Measurements from ENCODE around the gene TEX55.
"Not testable (repeated sequence)": the region's sequence is repeated elsewhere in the genome, so short reads cannot be mapped to it uniquely, and the experiment has no call there.

Gene TEX55

DNA sequence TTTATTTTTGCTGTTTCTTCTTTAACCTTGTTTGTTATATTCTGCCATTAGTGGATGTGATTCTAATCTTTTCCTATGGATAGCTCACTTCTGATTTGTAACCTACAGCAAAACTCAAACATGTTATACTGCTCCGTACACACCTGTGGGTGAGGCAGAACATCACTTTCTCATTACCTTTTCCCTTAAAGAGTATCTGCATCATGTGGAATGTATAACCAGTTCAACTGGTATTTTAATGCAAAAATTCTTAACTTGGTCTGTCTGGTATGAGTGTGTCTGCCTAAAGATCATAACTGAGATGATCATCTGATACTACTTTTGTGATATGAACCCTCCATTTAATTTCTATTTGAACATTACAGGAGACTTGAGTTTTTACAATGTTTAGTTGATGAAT lies 14.4 kb downstream of the TEX55 start:
- no peak for DNase-seq (ENCODE audit: low read depth in 2 of 3, low spot score in 1 of 3)

DNA sequence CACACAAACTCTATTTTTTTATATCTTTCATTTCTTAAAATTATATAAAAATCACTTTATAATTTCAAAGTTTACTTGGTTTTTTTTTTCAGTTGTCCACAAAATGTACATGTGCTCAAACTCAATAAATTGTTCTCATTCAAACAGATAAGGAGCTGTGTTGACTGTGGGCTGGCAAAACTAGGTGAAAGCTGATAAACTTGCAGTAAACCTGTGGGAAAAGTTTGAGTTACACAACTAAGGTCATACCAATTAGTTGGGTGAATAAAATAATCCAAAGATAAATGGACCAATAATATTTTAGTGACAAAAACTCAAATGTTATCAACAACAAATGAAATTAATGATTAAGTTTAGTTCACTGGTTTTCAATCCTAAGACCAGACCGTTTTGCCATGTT lies 14.8 kb downstream of the TEX55 start:
- no peak for DNase-seq (ENCODE audit: low read depth in 2 of 3, low spot score in 1 of 3)

DNA sequence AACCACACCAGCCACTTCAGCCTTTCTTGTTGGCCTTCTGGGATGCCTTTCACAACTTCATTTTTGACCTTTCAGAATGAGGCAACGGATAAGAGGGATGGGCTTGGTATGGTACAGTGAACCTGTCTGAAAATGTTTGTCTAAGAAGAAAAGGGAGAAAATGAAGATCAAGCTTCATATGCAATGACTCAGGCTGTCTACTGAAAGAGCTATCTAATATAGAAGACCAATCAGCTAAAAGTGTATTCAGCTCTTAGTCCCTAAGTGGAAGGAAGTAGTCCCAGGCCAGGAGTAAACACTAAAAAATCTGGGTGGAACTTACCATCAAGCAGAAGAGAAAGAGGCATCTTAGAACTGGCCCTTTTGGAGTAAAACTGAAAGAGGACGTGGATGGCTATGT lies 15.3 kb downstream of the TEX55 start:
- DNase-seq (ENCODE audit: low read depth in 2 of 3, low spot score in 1 of 3) = no peak

DNA sequence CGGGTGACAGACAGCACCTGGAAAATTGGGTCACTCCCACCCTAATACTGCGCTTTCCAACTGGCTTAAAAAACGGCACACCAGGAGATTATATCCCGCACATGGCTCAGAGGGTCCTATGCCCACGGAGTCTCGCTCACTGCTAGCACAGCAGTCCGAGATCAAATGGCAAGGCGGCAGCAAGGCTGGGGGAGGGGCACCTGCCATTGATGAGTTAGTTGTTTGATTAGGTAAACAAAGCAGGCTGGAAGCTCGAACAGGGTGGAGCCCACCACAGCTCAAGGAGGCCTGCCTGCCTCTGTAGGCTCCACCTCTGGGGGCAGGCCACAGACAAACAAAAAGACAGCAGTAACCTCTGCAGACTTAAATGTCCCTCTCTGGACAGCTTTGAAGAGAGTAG lies 18.8 kb downstream of the TEX55 start:
- not testable (repeated sequence) for DNase-seq (ENCODE audit: low read depth in 2 of 3, low spot score in 1 of 3)

DNA sequence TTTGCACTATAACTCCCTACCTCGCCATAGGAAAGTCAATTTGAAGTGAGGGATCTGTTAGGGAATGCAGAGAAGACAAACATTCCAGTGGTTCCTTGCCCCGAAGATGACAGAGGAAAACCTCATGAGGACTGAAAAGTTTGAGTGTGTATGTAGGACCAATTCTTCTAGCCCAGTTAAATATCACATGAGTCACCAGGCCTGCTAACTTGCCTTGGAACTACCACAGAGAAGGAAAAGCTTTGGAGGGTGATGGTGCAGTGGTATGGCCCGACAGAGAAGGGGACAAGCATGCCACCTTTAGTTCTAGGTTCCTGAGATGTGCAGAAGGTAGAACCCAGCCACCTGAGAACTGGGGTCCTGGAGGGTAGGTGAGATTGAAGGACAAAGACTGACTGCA lies 24.9 kb downstream of the TEX55 start:
- no peak for DNase-seq (ENCODE audit: low read depth in 2 of 3, low spot score in 1 of 3)

DNA sequence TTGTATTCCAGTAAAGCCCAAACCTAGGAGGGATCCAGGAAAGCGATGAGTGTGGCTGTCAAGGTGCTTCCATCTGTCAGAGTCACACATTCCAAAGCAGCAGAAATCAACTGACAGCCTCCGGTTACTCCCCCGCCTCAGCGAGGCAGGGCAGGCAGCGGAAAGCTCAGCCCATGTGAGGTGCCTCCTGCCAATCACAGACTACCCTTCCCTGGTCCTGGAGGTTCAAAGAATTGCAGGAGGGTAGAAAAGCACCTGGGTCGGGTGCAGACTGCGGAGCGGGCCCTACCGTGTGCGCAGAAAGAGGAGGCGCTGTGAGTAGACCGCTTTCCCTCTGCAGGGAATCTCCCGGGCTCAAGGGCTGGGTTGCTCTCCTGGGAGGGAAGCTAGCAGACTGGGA lies 27.4 kb downstream of the TEX55 start, which contains the start of gene UPK1B:
UPK1B (plus strand) TSS at position 274 of the 400 bp plus-strand sequence. CDS start 13,144 bp downstream, outside the sequence.
- DNase-seq (ENCODE audit: low read depth in 2 of 3, low spot score in 1 of 3) = no peak

DNA sequence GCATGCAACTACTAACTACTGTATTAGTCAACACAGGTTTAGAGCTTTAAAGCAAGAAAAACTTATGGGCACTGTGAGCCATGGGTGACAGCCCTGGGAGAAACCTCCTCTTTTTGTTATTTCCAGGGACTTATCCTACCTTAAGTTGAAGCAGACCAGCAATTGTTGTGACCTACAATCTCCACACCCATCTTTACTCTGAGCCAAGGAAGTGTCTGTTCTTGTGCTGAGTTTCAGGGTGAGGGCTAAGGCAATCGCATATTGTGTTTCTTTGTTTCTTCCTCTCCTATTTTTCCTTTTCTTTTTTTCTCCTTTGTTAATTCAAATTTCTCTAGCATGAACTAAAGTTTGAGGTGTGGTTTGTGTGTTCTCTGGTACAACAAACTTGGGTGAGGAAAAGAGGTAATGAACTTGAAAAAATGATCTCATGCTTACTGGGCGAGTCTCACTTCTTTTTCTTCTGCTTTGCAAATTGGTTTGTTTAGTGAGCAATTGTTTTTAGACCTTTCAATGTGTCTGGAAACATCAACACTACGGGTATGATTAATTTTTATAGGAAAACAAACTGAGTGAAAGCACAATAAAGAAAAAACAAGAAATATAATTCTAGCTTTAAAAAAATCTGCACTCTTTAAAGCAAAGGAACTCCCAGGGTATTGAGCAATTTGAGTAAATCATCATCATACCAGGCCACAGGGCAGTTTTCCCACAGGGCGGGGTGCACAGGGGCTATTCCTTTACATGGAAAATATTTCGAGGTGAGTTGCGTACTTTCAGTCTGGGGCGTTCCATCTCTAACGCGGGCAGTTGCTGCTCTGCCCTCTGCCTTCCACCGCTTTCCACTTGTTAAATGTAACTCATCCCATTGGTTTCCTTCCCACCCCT lies 30.1 kb downstream of the TEX55 start:
- no peak for DNase-seq (ENCODE audit: low read depth in 2 of 3, low spot score in 1 of 3)

DNA sequence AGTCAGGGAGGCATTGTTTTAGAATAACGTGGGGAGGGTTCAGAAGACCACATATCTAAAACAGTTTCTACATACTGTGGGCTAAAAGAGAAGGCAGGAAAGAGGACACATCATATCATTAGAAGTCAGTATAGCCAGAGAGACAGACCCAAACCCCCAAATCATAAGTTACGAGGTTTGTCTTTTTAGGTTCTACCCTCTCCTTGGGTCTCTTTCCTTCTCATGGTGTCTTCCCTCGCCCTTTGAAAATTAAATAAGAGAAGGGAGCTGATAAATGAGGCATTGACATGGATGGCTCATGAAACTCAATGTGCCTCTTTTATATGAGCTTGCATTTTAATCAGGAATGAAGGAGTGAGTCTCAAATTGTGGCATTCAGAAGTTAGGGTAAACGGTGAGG lies 30.8 kb downstream of the TEX55 start:
- DNase-seq (ENCODE audit: low read depth in 2 of 3, low spot score in 1 of 3) = no peak

DNA sequence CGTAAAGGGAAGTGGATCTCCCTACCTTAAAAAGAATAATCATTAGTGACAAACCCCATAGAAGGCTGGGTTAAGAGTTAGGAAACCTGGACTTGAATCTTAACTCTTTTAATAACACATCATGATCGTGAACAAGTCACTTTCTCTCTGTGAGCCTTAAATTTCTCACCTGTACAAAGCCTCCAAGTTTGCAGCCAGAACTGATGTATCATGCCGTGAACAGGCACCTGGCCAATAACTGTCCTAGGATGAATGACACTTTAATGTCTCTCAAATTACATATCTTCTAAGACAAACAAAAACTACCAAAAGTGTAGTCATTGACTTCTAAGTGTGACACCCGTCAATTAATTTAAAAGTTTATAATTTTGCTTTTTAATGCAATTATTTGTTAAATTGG lies 31.4 kb downstream of the TEX55 start:
- DNase-seq (ENCODE audit: low read depth in 2 of 3, low spot score in 1 of 3) = no peak

DNA sequence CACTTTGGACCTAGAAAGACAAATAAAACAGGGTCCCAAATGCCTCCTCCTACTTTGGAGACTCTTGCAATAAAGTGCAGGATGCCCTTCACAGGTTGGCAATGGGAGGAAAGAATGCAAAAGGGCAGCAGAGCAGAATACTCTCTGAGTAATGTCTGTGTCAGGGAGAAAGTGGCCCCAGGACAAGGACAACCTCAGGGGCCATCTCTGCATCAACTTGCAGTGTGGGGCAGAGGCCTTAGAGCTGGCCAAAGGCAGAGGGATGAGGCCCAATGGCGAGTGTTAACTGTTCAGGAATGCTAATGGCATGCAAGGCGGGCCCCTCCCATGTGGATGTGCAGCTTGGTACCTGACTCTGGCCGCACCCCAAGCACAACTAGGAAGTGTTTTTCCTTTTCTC lies 35.8 kb downstream of the TEX55 start:
- no peak for DNase-seq (ENCODE audit: low read depth in 2 of 3, low spot score in 1 of 3)

DNA sequence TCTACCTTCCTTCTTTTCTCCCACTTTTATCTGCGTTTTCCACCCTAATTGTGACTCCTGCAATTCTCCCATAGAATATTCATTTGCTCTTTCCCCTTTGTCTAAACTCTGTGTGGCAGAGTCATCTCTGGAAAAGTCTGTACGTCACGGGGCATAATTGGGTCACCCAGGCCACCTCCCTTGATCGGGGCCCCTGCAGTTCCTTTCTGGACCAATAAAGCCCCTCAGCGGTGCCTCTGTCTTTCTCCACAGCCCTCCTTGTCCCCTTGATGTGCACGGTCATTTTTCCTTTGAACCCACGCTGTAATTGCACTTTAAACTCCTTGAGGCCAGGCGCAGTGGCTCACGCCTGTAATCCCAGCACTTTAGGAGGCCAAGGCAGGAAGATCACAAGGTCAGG lies 38.1 kb downstream of the TEX55 start:
- no peak for DNase-seq (ENCODE audit: low read depth in 2 of 3, low spot score in 1 of 3)

DNA sequence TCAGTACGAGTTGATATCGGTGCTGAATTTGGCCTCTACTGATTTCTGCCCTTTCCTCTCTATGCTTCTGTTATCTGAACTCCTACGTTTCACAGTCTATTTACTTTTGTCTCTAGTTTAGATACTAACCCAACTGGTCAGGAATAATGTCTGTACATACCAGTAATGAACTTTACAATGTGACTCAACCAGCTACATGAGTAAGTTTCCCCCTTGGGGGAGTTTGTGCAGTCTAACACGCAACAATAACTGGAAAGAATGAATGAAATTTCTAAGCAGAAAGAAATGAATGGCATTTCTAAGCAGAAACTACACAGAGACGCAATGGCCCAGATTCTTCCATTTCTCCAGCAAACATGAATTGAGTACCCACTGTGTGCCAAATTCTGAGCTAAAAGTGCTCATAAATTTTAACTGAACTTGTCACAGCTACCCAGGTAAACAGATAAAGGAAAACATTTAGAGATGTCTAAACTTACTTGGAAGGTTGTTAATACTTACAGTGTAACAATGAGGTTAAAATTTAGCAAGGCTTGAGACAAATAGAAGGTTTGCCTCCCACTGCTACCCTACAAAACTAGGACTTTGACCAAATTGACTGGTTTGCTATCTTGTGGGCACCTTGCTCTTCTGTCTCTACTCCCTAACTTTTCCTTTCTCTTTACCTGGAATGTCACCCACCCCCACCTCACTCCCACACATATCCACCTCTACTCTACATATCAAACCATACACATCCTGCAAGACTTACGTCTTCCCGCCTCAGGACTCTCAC lies 39.0 kb downstream of the TEX55 start:
- no peak for DNase-seq (ENCODE audit: low read depth in 2 of 3, low spot score in 1 of 3)

DNA sequence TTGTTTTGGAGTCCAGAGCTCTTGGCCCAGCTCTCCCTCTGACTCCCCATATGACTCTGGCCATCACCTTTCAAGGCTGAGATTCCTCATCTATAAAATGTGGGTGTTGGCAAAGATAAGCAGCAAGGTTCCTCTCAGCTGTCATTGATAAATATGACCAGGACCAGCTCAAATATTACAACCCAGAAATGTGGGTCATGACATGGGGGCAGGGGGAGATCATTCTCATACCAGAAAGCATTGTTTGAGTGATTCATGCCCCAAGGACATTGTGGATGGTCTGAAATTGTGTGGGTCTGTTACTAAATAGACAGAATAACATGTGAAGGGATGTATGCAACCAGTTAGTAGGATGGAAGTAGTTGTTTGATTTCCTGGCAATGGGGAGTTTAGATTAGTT lies 41.3 kb downstream of the TEX55 start:
- DNase-seq (ENCODE audit: low read depth in 2 of 3, low spot score in 1 of 3) = no peak

DNA sequence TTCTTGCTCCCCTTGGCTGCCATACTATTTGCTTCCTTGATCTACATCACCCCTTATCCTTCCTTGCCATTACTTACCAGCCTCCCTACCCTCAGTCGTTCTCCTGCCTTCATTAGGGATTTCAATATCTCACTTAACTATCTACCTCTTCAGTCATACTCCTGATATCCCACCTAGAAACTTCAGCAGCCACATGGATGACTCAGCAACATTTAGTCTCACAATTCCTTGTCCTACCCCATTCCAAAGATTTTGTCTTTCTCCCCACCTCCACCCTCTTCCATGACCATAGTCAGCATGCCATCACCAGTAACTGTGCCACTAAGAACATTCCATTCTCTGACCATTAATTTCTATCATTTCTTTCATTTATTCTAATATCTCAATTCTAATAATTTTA lies 45.8 kb downstream of the TEX55 start:
- no peak for DNase-seq (ENCODE audit: low read depth in 2 of 3, low spot score in 1 of 3)

DNA sequence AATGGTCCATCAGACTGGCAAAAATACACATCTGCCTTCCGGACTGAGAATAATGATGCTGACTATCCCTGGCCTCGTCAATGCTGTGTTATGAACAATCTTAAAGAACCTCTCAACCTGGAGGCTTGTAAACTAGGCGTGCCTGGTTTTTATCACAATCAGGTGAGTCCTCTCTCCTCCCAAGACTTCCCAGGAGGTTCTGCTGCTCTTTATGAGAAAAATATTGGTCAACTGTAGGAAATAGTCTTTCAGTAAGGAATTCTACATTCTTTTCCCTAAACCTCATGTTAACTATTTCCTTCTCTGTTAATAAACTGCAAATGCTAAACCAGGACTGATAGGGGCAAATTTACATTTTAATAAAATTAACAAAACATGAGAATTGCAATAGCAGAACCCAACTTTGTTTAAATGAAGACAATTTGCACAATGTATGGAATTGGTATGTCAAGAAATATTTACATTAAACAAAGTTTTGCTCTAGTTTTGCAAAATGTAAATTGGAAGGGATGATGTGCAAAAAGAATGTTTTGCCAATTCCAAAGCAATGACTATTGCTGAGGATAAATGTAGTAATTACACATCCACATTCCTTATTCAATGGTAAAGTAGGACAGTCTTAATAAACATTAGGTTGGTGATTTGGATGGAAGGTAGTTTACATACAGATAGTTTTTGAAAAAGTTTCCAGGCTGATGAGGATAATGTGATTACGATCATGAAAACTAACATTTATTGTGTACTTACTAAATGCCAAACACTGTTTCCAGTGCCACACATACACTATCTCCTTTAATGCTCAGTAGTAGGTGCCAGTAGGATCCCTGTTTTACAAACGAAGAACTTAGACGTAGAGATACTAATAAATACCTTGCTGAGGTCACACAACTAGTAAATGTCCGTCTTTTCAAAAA lies 48.5 kb downstream of the TEX55 start:
- DNase-seq (ENCODE audit: low read depth in 2 of 3, low spot score in 1 of 3) = no peak

DNA sequence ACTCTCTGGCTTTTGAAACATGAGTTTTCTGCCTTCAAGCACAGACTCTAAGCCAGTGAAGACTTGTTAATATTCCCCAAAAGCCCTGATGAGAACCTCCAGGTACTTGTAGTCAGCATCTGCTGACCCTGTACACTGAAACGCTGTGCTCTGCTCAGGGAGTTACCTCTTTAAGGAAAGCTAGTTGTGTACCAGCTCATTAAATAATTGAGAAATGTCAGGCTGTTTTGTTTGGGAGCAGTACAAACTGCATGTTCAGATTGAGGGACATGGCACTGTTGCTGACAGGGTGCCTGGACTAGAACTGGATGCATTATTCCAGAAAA lies 49.1 kb downstream of the TEX55 start:
- DNase-seq (ENCODE audit: low read depth in 2 of 3, low spot score in 1 of 3) = no peak

DNA sequence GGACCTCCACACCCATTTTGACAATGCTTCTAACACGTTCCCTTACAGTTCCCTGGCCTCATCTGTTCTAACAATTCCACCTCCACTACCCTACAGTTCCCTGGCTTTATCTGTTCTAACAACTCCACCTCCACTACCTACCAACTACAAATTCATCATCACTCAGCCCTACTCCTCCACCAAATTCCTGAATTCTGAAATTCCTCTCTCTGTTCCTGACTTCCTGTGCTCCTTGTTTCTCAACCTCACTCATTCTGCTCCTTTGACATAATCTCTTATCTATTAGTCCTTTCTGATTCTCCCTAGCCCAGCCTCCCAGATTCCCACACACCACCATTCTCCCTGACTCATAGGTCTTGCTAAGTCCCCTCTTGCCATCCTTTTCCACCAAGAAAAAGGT lies 49.9 kb downstream of the TEX55 start:
- no peak for DNase-seq (ENCODE audit: low read depth in 2 of 3, low spot score in 1 of 3)

Data from stimulated activated CD4-positive, alpha-beta T cell treated with anti-CD3 and anti-CD28 coated beads, Interleukin-12 subunit alpha, Interleukin-12 subunit beta, amount 100 ng/mL, for 48 hours (primary cell).